ENCODE measurements around the gene GBGT1. TPM values are rescaled to one million over a fixed set of nuclear protein-coding genes. Genes with fewer than 3 reads are reported as not detected.

GBGT1 gene
- total and polyA plus RNA-seq, 9 of the 15 experiments (the other 6 are each of a cell fraction or from before 2014, with no cell fraction given) = 0.55 to 25.8 (median 13.7) TPM

- TF ChIP-seq POLR2G (IDR thresholded peaks at IDR 0.05; ENCODE audit: low read depth, low read length) (peak; percentile 75), ZNF134 (CRISPR knock-in tag; conservative IDR thresholded peaks at IDR 0.05) (no peak), REST (IDR thresholded peaks at IDR 0.05; ENCODE audit: borderline replicate concordance) (no peak), REST (CRISPR knock-in tag; IDR thresholded peaks at IDR 0.05; ENCODE audit: low read depth) (no peak), PHB2 (IDR thresholded peaks at IDR 0.05; ENCODE audit: low read depth) (no peak), ZNF79 (CRISPR knock-in tag; IDR thresholded peaks at IDR 0.05; ENCODE audit: low read depth) (no peak), CXXC5 (CRISPR knock-in tag; IDR thresholded peaks at IDR 0.05) (no peak), ZNF449 (CRISPR knock-in tag; IDR thresholded peaks at IDR 0.05) (no peak), EHMT2 (IDR thresholded peaks at IDR 0.05) (no peak), CBX1 (IDR thresholded peaks at IDR 0.05; ENCODE audit: low read depth) (no peak), SRSF1 (IDR thresholded peaks at IDR 0.05; ENCODE audit: low read depth, low read length) (0 out of 2 replicates have a peak, but pooled peaks have one; percentile 56), ID3 (CRISPR knock-in tag; IDR thresholded peaks at IDR 0.05) (no peak), ID3 (tag; IDR thresholded peaks at IDR 0.05) (peak; percentile 23; the same call in 1 of the 2 replicates), DNMT1 (IDR thresholded peaks at IDR 0.05) (no peak), POLR2B (IDR thresholded peaks at IDR 0.05; ENCODE audit: low read depth, partially characterized antibody) (peak; percentile 36), NFXL1 (CRISPR knock-in tag; IDR thresholded peaks at IDR 0.05) (no peak), PYGO2 (tag; IDR thresholded peaks at IDR 0.05) (no peak), ZNF76 (CRISPR knock-in tag; IDR thresholded peaks at IDR 0.05; ENCODE audit: borderline replicate concordance) (no peak), POLR3A (IDR thresholded peaks at IDR 0.05; ENCODE audit: borderline replicate concordance, extremely low read depth, insufficient read depth, insufficient read length) (no peak)
Observed at GRCh38 chr9:133148199-133149129, 15.2 kb downstream of the GBGT1 start (continued).

Data from K562 (cell line).